ENCODE measurements around the gene HERC3.

GRCh38 chr4:88725143-88725542, 132.9 kb downstream of the HERC3 start:
- TF ChIP-seq CTCF (IDR thresholded peaks at IDR 0.05 in 2 of 3, conservative IDR thresholded peaks at IDR 0.05 in 1 of 3; ENCODE audit: control insufficient read depth in 2 of 3, extremely low read depth in 1 of 3, insufficient read depth in 1 of 3, low read depth in 3 of 3, low read length in 3 of 3) (no peak), FOS (IDR thresholded peaks at IDR 0.05; ENCODE audit: borderline replicate concordance, extremely low read depth, insufficient read length) (no peak), KAT2A (conservative IDR thresholded peaks at IDR 0.05; ENCODE audit: control insufficient read depth, low read depth, low read length) (no peak), FOXM1 (IDR thresholded peaks at IDR 0.05; ENCODE audit: low read depth, low read length) (no peak), ATF7 (IDR thresholded peaks at IDR 0.05; ENCODE audit: low read depth) (no peak), NFXL1 (IDR thresholded peaks at IDR 0.05; ENCODE audit: borderline replicate concordance) (no peak), IKZF2 (IDR thresholded peaks at IDR 0.05) (no peak)
